GM12801 (cell line): ENCODE data around the gene GPATCH8.

Source experiments
- CTCF ChIP-seq: IDR thresholded peaks from one replicate; pipeline ENCODE4 v1.5.1; 2011; ENCODE audit warnings: control low read depth; ENCODE audit not compliant: insufficient read length; ENCODE audit errors: extremely low read depth

The GPATCH8 gene

GRCh38 chr17:44533533-44534246 lies 30.5 kb upstream of the GPATCH8 start:
- TF ChIP-seq CTCF = no peak

GRCh38 chr17:44530896-44531418 lies 27.8 kb upstream of the GPATCH8 start:
- TF ChIP-seq CTCF = no peak

GRCh38 chr17:44529864-44530263 lies 26.7 kb upstream of the GPATCH8 start:
- TF ChIP-seq CTCF = no peak

- TF ChIP-seq CTCF = no peak
Measured at GRCh38 chr17:44527954-44528353, 24.7 kb upstream of the GPATCH8 start.

GRCh38 chr17:44527102-44527501 lies 23.9 kb upstream of the GPATCH8 start:
- TF ChIP-seq CTCF = no peak

GRCh38 chr17:44523672-44523972 lies 20.4 kb upstream of the GPATCH8 start:
- no peak for TF ChIP-seq CTCF

- TF ChIP-seq CTCF = no peak
Measured at GRCh38 chr17:44522883-44523671, 19.9 kb upstream of the GPATCH8 start.
